CD4-positive, alpha-beta T cell treated with Interleukin-17A for 4 hours (primary cell): ENCODE measurements around the gene GNB1.

Experiments
- DNase-seq: peaks from one replicate; pipeline ENCODE4 v3.0.0-alpha.2; 2020; ENCODE audit warnings: mixed read lengths

The GNB1 gene

GRCh38 chr1:1779691-1780597, 110.9 kb downstream of the GNB1 start:
- peak; percentile 60 for DNase-seq

DNA sequence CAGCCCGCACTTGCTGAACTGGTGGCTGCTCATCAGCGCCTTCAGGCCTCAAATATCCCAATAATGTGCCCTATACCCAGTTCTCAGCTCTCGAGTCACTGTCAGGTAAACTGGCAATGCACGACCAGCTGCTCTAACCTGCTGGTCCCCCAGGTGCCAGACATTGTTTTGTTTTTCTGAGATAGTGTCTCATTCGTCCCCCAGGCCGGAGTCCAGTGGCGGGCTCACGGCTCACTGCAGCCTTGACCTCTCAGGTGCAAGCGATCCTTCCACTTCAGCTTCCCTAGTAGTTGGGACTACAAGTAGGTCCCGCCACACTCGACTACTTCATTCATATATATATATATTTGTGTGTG, 111.6 kb downstream of the GNB1 start:
- DNase-seq, result no peak

DNA sequence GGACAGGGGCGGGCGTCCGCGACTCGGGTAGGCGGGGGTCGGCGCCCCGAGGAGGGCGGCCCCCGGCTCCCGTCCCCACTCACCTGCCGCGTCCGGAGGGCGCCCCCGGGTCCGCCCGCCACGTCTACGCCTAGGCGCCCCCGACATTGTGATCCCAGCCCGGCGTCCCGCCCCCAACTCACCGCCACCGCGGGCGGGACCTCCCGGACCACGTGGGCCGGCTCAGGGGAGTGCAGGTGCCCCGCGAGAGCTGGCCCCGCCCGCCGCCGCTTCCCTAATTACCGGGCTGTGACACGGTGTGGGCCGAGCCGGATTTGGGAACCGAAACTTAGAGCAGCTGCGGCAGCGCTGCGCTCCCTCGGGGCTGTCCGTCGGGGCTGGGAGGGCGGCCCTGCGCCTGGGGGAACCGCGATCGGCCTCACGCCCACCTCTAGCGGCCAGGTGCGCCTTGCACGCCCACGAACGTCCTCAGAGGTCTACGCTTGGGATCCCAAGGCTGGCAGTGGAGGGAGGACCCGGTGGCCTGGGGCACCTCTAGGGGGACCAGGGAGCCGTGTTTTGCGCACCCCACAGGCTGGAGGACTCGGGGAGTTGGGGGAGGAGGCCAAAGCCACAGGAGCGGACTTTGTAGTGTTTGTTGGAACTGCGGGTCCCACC, 112.1 kb downstream of the GNB1 start:
- DNase-seq, result peak; percentile 83

DNA sequence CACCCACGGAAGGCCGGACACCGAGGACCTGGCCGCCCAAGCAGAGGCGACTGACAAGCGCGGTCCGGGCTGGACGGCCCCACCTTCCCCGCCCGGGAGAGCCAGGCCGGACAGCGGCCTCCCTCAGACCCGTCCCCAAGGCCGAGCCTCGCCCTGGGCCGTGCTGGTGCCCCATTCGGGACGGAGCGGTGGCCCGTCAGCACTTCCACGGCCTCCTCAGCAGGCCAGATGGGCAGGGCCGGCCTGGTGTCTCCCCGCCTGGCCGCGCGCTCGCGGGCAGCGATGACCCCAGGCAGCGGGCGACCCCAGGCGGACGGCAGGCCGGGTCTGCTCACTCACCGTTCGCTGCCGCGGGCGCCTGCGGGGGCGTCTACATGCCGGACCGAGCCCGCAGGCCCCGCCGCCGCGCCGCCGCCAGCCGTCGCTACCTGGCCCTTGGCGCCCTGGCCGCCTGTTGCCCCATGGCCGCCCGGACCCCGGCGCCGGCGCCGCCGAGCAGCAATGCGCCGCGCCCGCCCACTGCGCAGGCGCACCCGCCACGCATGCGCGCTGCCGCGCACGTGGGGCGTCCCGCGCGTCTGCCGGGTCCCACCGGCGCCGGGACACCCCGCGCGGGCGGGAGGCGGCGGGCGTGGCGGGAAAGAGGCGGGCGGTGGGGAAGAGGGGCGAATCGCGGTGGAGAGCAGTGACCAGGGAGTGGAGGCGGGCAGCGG, 112.8 kb downstream of the GNB1 start, which contains the start of gene NADK:
Gene NADK, minus strand, starts transcription at position 521 of the 713 bp plus-strand sequence. CDS start 13,064 bp downstream, outside the sequence.
- peak; percentile 80 for DNase-seq

GRCh38 chr1:1777583-1777899, 113.3 kb downstream of the GNB1 start:
- no peak for DNase-seq

DNA sequence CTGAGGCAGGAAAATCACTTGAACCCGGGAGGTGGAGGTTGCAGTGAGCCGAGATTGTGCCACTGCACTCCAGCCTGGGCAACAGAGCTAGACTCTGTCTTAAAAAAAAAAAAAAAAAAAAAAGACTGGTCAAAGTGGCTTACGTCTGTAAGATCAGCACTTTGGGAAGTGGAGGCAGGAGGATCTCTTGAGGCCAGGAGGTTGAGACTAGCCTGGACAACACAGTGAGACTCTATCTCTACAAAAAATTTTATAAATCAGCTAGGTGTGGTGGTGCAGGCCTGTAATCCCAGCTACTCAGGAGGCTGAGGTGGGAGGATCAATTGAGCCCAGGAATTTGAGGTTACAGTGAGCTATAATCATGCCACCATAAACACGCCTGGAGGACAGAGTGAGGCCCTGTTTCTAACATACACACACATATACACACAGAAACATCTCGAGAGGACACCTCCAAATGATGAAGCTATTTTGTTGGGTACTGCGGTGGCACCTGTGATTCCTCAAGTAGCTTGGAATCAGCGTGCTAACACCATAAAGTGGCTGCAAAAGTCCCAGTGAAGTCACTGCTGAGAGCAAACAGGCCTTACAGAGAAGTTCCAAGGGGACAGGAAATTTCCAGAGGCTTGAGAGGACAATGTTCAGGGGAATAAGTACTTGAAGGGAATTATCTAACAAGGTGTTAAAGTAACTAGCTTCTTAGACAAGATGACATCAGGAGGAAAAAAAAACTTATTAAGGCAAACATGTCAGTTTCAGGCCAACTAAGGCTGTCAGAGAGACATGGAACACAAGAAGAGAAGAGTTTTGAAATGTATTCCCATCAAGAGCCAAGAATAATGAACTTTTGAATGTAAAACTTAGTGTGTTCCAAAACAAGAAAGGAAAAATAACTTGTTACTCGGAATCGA, 114.0 kb downstream of the GNB1 start:
- no peak for DNase-seq

- DNase-seq, result no peak
These were observed 115.3 kb downstream of the GNB1 start for GRCh38 chr1:1775327-1776226.

DNA sequence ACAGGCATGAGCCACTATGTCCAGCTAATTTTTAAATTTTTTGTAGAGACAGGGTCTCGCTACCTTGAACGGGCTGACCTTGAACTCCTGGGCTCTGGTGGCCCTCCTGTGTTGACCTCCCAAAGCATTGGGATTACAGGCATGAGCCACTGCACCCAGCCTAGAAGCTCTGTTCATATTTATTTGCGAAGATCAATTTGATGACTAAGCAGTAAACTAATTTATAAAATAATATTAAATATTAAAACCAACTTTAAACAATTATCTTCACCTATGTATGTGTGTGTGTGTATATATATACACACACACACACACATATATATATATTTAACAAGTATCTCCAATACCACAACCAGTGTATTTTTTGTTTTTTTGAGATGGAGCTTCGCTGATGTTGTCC, 117.0 kb downstream of the GNB1 start:
- no peak for DNase-seq

- no peak for DNase-seq
These were observed 119.8 kb downstream of the GNB1 start for GRCh38 chr1:1771096-1771495.

GRCh38 chr1:1770102-1770501, 120.8 kb downstream of the GNB1 start:
- no peak for DNase-seq

GRCh38 chr1:1768249-1768992, 122.5 kb downstream of the GNB1 start:
- no peak for DNase-seq

DNA sequence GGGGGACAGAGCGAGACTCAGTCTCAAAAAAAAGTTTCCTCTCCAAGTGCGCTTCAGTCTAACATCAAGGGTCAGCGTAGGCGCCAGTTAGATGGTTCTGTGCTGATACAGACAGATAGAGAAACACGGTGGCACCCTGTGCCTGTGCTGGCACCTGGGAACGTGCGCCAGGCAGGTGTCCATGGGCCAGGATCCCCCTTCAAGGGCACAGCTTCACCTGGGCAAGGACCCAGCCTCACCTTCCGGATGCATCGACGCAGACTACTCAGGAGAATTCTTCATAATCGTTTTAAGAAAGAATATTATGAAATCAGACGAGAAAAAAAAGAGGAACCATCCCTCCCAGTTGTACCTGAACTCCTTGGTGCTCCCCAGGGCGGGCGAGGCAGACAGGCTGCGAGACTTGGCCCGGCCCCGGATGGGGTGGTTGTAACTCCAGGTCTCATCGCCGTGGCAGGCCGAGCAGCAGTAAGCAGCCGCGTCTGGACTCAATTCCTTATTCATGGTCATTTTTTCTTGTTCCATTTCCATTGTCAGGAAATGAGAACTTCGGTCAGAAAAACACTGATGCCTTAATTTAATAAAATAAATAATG, 125.9 kb downstream of the GNB1 start:
- no peak for DNase-seq

DNA sequence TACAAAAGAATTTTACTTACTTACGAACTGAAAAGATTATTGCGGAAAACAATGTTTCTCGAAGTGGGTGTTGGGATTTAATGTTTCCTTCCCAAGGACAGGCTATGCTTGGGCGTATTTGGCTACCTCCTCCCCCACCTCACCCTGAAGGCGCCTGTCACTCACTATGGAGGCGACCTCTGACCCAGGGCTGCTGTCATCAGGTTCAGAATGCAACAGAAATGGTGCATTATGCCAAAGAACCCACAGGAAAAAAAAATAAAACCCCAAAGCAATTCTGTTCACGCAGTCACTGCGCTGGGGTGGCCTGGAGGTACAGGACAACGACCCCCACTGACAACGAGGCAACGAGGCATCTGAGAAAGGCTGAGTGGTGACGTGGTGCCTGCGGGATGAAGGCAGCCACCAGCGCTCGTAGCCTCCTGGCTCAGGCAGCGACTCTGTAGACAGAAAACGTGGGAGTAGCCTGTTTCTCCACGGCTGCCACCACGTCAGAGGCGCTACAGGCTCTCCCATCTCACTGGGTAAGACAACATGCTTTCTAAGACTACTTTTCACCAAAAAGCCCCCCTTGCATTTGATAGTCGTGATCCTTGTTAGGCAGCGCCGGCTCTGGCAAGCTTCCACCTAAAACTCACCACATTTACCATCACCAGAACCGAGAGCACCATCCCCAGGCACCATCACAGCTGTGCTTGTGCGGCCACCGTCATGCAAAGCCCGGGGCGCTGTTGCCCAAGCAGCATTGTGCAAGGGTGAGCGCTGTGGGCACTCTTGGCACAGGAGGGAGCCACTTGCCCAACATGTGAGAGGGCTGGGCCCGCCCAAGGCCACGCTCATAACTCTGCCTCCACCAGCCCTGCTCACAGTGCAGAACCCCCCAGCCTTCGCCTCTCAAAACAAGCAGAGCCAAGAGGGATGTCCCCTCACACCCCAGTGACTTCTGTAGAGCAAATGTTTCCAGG, 126.9 kb downstream of the GNB1 start:
- DNase-seq, result no peak

- no peak for DNase-seq
These were observed 129.1 kb downstream of the GNB1 start for GRCh38 chr1:1761504-1762376.

- DNase-seq, result no peak
These were observed 130.2 kb downstream of the GNB1 start for GRCh38 chr1:1760715-1761114.

DNA sequence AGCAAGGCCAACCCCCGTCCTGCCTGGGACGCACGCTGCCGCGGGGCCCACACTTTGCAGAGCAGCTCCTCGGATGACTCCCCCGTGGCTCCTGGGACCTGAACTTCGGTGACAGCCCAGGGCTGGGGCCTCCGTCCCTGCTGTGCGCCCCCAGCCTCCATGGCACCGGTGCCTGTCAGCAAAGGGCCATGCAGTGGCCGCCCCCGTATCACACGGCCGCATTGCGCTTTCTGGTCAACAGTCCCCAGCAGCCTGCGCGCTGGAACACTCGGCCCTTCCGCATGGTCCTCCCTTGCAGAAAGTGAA, 130.6 kb downstream of the GNB1 start:
- no peak for DNase-seq

GRCh38 chr1:1759456-1760344, 131.2 kb downstream of the GNB1 start:
- no peak for DNase-seq
